HepG2 (cell line): Measurements from ENCODE around the gene XIST.

Experiments used
- ARNTL ChIP-seq: sonication (generic); formaldehyde crosslinking; IDR thresholded peaks from 2 replicates; pipeline ENCODE4 v1.4.0; 2020; ENCODE audit warnings: mild to moderate bottlenecking, missing genetic modification reagents
- BRCA1 ChIP-seq: sonication (generic); formaldehyde crosslinking; IDR thresholded peaks from 2 replicates; pipeline ENCODE4 v1.4.0; 2020; ENCODE audit warnings: missing genetic modification reagents
- CHCHD3 ChIP-seq: sonication (generic); formaldehyde crosslinking; IDR thresholded peaks from 2 replicates; pipeline ENCODE4 v1.8.0; 2022; ENCODE audit warnings: mild to moderate bottlenecking, missing genetic modification reagents, moderate library complexity
- HOXD1 ChIP-seq: sonication (generic); formaldehyde crosslinking; IDR thresholded peaks from 2 replicates; pipeline ENCODE4 v1.5.0; 2020; ENCODE audit warnings: missing genetic modification reagents
- POLR2G ChIP-seq: fragments of 200-400 bp; formaldehyde crosslinking; IDR thresholded peaks from 2 replicates; pipeline ENCODE4 v1.6.1; 2018; ENCODE audit warnings: mild to moderate bottlenecking, low read depth, low read length, moderate library complexity
- REXO4 ChIP-seq: sonication (generic); formaldehyde crosslinking; IDR thresholded peaks from 2 replicates; pipeline ENCODE4 v1.8.0; 2022; ENCODE audit warnings: missing genetic modification reagents, mild to moderate bottlenecking, borderline replicate concordance
- U2AF1 ChIP-seq: fragments of 200-400 bp; formaldehyde crosslinking; optimal IDR thresholded peaks from 2 replicates; pipeline ENCODE3; 2017; ENCODE audit warnings: mild to moderate bottlenecking, low read depth, low read length
- ZNF274 ChIP-seq: sonication (generic); formaldehyde crosslinking; IDR thresholded peaks from 2 replicates; pipeline ENCODE4 v1.5.1; 2020; ENCODE audit warnings: mild to moderate bottlenecking, missing genetic modification reagents
- ZNF317 ChIP-seq: sonication (generic); formaldehyde crosslinking; IDR thresholded peaks from 2 replicates; pipeline ENCODE4 v1.5.0; 2020; ENCODE audit warnings: mild to moderate bottlenecking, missing genetic modification reagents
- TF ChIP-seq, protein P1 (sequence below): sonication (generic); formaldehyde crosslinking; IDR thresholded peaks from 2 replicates; pipeline ENCODE4 v1.5.0; 2020; ENCODE audit warnings: mild to moderate bottlenecking, missing genetic modification reagents, moderate library complexity
- TF ChIP-seq, protein P2 (sequence below): sonication (generic); formaldehyde crosslinking; IDR thresholded peaks from 2 replicates; pipeline ENCODE4 v1.5.1; 2020; ENCODE audit warnings: mild to moderate bottlenecking, moderate library complexity, missing genetic modification reagents
- TF ChIP-seq, protein P3 (sequence below): sonication (generic); formaldehyde crosslinking; IDR thresholded peaks from 2 replicates; pipeline ENCODE4 v1.4.0; 2020; ENCODE audit warnings: missing genetic modification reagents

DNA sequence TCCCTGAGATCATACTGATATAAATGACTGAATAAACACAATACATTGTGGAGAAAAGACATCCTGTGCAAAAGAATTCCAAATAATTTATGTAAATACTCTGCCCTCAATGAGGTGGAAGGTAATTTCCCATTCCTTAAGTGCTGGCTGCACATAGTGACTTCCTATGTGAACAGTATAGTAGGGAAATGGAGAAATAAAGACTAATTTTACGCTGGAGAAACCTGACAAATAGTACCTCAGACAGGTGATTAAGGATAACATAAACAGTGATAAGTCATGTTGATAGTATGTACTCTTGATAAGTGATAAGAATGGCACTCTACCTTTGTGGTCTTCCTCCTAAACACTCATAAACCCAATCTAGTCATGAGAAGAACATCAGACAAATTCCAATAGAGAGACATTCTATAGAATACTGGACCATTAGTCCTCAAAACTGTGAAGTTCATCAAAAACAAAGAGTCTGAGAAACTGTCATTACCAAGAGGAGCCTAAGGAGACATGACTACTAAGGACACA lies 15.5 kb downstream of the XIST start:
- TF ChIP-seq BRCA1 (CRISPR knock-in tag), result no peak
- TF ChIP-seq, protein P1, sequence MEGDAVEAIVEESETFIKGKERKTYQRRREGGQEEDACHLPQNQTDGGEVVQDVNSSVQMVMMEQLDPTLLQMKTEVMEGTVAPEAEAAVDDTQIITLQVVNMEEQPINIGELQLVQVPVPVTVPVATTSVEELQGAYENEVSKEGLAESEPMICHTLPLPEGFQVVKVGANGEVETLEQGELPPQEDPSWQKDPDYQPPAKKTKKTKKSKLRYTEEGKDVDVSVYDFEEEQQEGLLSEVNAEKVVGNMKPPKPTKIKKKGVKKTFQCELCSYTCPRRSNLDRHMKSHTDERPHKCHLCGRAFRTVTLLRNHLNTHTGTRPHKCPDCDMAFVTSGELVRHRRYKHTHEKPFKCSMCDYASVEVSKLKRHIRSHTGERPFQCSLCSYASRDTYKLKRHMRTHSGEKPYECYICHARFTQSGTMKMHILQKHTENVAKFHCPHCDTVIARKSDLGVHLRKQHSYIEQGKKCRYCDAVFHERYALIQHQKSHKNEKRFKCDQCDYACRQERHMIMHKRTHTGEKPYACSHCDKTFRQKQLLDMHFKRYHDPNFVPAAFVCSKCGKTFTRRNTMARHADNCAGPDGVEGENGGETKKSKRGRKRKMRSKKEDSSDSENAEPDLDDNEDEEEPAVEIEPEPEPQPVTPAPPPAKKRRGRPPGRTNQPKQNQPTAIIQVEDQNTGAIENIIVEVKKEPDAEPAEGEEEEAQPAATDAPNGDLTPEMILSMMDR (CRISPR knock-in tag), result no peak
- no peak for TF ChIP-seq ZNF274 (CRISPR knock-in tag)
- TF ChIP-seq, protein P2, sequence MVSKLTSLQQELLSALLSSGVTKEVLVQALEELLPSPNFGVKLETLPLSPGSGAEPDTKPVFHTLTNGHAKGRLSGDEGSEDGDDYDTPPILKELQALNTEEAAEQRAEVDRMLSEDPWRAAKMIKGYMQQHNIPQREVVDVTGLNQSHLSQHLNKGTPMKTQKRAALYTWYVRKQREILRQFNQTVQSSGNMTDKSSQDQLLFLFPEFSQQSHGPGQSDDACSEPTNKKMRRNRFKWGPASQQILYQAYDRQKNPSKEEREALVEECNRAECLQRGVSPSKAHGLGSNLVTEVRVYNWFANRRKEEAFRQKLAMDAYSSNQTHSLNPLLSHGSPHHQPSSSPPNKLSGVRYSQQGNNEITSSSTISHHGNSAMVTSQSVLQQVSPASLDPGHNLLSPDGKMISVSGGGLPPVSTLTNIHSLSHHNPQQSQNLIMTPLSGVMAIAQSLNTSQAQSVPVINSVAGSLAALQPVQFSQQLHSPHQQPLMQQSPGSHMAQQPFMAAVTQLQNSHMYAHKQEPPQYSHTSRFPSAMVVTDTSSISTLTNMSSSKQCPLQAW (CRISPR knock-in tag), result no peak
- TF ChIP-seq U2AF1, result no peak
- TF ChIP-seq ARNTL (CRISPR knock-in tag), result no peak
- TF ChIP-seq, protein P3, sequence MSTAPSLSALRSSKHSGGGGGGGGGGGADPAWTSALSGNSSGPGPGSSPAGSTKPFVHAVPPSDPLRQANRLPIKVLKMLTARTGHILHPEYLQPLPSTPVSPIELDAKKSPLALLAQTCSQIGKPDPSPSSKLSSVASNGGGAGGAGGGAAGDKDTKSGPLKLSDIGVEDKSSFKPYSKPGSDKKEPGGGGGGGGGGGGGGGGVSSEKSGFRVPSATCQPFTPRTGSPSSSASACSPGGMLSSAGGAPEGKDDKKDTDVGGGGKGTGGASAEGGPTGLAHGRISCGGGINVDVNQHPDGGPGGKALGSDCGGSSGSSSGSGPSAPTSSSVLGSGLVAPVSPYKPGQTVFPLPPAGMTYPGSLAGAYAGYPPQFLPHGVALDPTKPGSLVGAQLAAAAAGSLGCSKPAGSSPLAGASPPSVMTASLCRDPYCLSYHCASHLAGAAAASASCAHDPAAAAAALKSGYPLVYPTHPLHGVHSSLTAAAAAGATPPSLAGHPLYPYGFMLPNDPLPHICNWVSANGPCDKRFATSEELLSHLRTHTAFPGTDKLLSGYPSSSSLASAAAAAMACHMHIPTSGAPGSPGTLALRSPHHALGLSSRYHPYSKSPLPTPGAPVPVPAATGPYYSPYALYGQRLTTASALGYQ (CRISPR knock-in tag), result no peak
- no peak for TF ChIP-seq REXO4
- no peak for TF ChIP-seq POLR2G
- TF ChIP-seq CHCHD3 (CRISPR knock-in tag), result no peak
- TF ChIP-seq HOXD1 (CRISPR knock-in tag), result no peak
- no peak for TF ChIP-seq ZNF317 (CRISPR knock-in tag)
